ENCODE data around the gene CPEB1. TPM values are rescaled to one million over a fixed set of nuclear protein-coding genes. Genes with fewer than 3 reads are reported as not detected.
"Not testable (repeated sequence)": the region's sequence is repeated elsewhere in the genome, so short reads cannot be mapped to it uniquely, and the experiment has no call there.

Gene CPEB1
- total RNA-seq, 1 experiment from 2014 or later: 11.3 TPM

DNA sequence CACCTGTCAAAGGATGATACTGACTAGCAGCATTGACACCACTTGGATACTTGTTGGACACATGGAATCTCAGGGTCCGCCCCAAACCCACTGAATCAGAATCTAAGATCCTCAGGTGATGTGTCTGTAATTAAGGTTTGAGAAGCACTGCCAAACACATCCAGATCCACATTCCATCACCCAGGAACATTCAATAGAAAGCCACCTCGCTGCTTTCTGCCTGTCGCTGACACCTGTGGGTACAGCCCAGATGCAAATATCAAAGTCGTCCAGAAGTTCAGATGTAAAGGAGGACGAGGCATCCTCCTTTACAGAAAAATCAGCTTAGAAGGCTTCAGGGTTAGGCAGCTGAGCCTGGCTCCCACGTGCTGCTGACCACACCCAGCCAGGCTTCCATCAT is 101.7 kb downstream of the CPEB1 start:
- no peak for DNase-seq (ENCODE audit: low spot score)

DNA sequence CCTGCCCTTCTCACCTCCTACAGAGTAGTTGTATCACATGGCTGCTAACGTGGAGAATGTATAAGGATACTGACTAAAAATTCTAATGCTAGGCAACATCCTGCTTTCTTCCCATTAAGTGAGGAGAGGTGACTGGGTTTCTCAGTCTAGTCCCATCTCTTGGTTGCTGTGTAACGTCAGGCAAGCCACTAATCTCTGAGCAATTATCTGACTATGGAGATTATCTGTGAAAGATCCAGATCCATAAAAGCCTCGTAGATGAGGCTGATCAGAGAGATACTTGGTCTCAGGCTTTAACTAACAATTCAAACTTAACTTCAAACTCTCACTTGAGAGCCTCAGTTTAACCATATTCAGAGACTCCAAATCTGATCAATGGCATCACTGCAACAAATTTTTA is 102.2 kb downstream of the CPEB1 start:
- DNase-seq (ENCODE audit: low spot score): no peak

GRCh38 chr15:82544431-82544830 is 102.7 kb downstream of the CPEB1 start:
- DNase-seq (ENCODE audit: low spot score): no peak

DNA sequence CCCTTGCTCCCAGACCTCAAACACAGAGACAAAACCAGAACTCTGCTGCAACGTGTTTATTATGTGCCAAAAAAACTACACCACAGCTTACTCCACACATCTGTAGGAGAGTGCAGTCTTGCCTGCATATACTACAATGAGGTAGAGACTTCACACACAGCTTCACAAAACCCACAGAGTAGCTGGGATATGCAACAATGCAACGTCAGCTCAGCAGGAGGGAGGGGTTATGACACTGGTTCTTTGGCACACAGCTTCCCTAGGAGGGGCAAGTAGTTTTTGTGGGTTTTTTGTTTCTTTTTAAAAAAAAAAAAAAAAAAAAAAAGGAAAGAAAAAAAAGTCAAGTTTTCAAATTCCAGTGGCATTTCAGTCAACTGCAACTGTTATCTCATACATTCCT is 104.0 kb downstream of the CPEB1 start:
- DNase-seq (ENCODE audit: low spot score): no peak

- DNase-seq (ENCODE audit: low spot score): no peak
Measured at GRCh38 chr15:82540984-82541431, 106.2 kb downstream of the CPEB1 start.

DNA sequence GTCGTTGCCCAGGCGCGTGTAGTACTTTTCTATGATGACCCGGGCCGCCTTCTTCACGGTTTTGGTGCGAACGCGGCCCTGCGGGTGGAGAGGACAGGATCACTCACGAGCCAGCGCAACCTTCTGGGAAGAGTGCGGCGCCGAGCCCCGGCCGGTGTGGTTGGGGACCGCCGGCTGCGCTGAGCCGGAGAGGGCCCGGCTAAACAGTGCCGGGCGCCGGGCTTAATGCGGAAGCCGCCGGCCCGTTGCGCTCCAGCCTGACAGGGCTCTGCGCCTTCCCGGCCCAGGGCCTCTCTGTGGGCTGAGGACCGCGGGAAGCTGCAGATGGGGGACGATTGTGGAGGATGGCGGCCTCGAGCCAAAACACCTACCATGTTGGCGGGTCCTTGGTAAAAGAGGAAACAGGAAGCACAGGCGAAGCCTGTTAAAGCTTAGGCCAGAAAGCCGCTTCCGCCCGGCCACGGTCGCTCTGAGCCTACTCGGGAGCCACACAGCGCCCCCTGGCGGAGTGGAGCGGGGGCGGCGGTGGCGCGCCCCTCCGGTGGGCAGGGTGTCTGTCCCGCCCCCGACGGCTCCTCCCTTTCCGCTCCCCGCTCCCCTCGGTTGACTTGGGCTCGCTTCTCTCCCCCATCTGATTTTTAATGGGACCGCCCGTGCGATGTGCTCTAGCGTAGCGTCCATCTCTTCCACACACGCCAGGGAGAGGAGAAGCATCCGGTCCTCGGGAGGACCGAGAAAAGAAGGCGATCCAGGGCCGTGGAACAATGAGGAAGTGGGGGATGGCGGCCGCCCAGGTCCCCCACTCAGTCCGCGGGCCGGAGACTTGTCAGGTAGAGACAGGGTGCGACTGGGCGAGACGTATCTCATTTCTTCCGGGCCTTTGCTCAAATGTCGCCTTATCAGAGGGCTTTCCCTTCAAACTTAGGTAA is 106.8 kb downstream of the CPEB1 start, which contains the start of gene RPS17:
TSS of gene RPS17 (minus strand) at position 403 of the 929 bp plus-strand sequence. CDS start at position 374, 29 bp downstream.
- DNase-seq (ENCODE audit: low spot score): peak; percentile 88

GRCh38 chr15:82539691-82540054 is 107.5 kb downstream of the CPEB1 start:
- DNase-seq (ENCODE audit: low spot score): no peak

GRCh38 chr15:82538961-82539690 is 108.0 kb downstream of the CPEB1 start:
- DNase-seq (ENCODE audit: low spot score): no peak

- DNase-seq (ENCODE audit: low spot score): no peak
Measured at GRCh38 chr15:82537351-82537908, 109.7 kb downstream of the CPEB1 start.

- no peak for DNase-seq (ENCODE audit: low spot score)
Measured at GRCh38 chr15:82536409-82537350, 110.5 kb downstream of the CPEB1 start.

- DNase-seq (ENCODE audit: low spot score): no peak
Measured at GRCh38 chr15:82535566-82536408, 111.4 kb downstream of the CPEB1 start.

GRCh38 chr15:82535151-82535550 is 112.0 kb downstream of the CPEB1 start:
- not testable (repeated sequence) for DNase-seq (ENCODE audit: low spot score)

- DNase-seq (ENCODE audit: low spot score): not testable (repeated sequence)
Measured at GRCh38 chr15:82534457-82534861, 112.7 kb downstream of the CPEB1 start.

GRCh38 chr15:82533801-82534200 is 113.4 kb downstream of the CPEB1 start:
- no peak for DNase-seq (ENCODE audit: low spot score)

GRCh38 chr15:82532991-82533481 is 114.1 kb downstream of the CPEB1 start:
- DNase-seq (ENCODE audit: low spot score): no peak

GRCh38 chr15:82532383-82532990 is 114.7 kb downstream of the CPEB1 start:
- no peak for DNase-seq (ENCODE audit: low spot score)

DNA sequence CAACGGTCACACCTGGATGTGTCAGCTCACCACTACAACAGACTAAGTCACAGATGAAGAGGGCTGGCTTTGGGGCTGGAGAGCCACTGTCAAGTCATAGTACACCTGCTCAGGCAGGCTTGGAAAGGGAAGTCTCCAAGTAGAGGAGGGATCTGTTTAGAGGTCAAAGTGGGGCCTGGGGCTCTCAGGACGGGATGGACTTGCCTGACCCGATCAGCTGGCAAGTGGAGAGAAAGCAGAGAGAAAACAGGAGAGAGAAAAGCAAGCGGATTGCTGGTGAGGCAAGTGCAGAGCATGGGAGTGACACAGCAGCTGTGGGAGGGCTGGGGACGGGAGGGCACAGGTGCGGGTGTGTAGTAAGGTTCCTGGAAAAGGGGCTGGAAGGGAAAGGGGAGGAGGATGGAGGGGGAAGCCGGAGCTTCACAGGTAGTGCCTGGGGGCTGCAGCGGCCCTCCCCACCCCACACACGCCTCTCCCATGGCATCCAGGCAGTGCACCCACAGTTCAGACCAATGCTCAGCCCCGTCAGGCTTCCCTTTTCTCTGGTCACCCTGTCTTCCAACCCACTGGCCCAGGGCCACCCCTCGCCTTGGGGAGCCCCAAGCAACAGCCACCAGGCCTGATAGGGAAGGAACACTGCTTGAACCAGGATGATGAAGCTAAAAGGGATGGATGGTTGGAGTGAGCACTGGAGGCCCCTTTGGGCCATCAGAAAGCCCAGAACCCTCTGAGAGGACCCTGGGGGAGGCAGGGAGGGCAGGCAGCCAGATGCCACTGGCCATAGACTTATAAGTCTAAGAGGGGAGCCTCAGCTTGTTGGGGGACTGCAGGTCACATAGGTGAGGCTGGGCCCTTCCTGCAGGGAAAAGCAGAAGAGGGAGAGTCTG is 115.4 kb downstream of the CPEB1 start:
- no peak for DNase-seq (ENCODE audit: low spot score)

DNA sequence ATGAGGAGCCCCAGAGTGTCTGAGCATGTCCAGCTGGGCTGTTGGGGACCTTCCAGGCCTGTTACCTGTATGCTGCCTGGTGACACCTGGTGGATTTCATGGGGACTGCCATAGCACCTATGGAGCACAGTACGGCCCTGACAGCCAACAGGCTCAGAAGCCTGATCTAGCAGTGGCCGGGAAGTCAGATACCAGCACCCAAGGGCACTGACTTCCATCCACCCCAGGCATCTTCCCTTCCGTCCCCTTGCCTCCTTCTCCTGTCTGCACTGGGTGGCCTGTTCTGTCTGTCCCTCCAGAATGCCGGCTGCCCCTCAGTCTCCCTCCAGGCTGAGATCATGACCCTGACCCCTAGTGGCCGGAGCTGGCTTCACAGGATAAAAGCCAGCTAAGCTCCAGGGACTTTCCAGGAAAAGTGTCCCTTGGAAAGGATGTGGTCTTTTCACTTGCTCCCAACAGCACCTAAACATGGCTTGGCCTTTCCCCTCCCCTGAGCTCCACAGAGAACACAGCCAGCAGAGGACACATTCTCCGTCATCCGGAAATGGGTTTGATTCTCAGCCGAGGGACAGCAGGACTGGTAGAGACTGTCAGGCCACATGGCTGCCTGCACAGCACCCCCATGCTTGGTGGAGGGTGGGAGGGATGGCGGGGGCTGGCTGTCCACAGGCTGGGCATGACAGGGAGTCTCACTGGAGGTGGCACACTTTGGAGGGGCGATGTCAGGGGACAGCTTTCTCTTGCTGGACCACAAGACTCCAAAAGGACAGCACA is 116.4 kb downstream of the CPEB1 start:
- peak; percentile 70 for DNase-seq (ENCODE audit: low spot score)
